HG02870 (cell line): Measurements from ENCODE around the gene ALS2.
"Not testable (repeated sequence)": the region's sequence is repeated elsewhere in the genome, so short reads cannot be mapped to it uniquely, and the experiment has no call there.

Experiments used
- ATAC-seq: cut with Tn5 transposase; IDR thresholded peaks from one replicate; pipeline ENCODE4 v1.9.1; 2021; ENCODE audit warnings: mild to moderate bottlenecking, moderate library complexity; ENCODE audit not compliant: unreplicated experiment

Gene ALS2

DNA sequence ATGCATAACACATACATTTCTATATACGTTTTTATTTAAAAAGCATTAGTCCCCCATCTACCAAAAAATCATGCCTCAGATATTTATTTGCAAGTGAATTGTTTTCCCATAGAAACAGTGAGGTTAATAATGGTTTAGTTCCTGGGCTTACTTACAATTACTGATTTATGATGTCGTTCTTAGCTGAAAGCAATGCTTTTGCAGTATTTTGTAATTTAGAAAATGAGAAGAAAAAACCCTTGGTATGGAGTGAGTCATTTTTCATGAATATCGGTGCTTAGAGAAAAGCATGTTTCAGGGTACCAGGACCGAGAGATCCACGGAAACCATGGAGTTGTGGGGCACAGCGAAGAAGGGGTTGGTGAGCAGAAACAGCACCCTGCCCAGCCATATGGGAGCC is 13.6 kb upstream of the ALS2 start:
- no peak for ATAC-seq

- ATAC-seq, result no peak
Observed at GRCh38 chr2:201793631-201794030, 12.9 kb upstream of the ALS2 start.

DNA sequence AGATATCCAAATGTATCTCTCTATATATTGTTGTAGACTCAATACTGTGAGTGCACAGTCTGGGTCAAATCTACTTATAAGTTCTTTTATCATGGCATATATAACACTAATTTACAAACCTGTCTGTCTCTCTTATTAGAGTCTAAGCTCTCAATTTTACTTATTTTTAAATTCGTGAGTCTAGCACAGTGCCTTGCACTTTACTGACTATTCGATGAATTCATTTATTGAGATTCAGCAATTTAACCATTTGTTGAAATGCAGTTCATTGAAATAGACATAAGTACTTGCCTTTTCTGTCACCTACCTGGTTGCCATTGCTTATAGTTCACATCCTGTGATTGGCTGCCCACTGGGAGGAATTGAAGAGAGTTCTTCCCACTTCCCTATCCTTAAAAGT is 10.3 kb upstream of the ALS2 start:
- ATAC-seq, result no peak

GRCh38 chr2:201790291-201790690 is 9.6 kb upstream of the ALS2 start:
- no peak for ATAC-seq

GRCh38 chr2:201789395-201789794 is 8.7 kb upstream of the ALS2 start:
- no peak for ATAC-seq

GRCh38 chr2:201788371-201788770 is 7.6 kb upstream of the ALS2 start:
- ATAC-seq, result no peak

GRCh38 chr2:201786471-201786870 is 5.7 kb upstream of the ALS2 start:
- no peak for ATAC-seq

DNA sequence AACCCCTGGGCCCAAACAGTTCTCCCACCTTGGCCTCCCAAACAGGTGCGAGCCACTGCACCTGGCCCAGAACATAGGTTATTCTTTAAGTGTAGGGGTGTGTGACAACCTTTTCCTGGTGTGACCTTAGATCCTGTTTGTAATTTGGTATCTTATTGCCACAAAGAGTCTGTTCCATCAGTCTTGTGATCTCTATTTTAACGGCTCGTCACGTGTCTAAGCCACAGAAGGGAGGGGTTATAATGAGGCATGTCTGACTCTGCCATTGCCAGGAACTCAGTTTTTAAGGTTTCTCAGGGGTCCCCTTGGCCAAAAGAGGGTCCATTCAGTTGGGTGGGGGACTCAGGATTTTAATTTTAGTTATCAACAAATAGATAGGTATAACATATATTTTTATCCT is 4.4 kb upstream of the ALS2 start:
- ATAC-seq, result no peak

DNA sequence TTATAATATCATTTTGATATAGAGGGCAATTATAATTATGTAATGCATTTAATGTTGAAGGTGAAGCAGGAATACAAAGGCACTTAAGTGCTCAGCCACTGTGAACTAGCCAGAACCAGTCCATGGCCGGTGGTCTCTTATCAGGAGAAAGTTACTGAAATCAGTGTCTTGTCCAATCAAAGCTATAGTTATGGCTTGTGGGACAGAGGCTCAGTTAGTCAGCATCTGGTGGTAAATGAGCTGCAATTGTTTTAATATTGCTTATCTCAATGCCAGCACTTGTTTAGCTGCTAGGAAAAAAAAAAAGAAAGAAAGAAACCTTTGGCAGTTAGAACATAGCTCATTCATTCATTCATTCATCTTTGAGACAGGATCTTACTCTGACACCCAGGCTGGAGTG is 3.8 kb upstream of the ALS2 start:
- ATAC-seq, result no peak

DNA sequence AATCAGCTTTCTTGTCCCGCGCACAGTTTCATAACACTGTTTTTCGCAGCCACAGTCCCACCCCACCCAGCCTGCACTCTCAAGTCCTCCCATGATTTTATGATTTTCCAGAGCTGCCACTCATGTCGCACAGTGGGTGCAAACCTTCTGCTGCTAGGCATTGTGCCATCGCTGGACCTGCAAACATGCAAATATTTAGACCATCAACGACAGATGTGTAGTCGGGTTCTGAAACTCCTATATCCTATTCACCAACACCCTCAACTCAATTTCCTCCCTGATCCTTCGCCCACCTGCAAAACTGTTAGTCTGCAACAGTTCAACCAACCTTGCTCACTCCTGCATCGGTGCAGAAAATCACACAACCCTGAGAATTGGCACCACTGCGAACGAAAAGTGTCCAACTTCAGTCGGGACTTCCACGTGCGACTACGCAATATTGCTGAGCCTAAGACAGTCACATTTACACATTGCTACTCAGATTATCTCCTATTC is 871 bp upstream of the ALS2 start:
- ATAC-seq, result no peak

- ATAC-seq, result peak; percentile 6
Observed at GRCh38 chr2:201779901-201780673, 646 bp downstream of the ALS2 start.

DNA sequence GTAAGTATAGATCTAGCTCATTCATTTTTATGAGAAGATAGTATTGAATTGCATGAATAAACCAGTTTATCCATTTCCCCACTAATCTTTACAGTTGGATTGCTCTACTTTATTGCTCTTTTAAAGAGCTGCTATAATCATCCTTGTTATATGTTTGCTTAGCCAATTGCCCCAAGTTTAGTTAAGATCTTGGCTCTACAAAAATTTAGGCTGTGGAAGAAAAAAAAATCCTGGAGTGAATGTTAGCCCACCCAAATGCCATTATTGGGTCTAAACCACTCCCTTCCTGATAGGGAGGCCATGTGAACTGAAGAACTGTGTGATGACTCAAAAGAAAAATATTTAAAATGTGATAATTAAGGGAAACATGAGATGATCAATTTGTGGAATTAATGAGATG is 2.9 kb downstream of the ALS2 start:
- no peak for ATAC-seq

GRCh38 chr2:201777043-201777442 is 3.7 kb downstream of the ALS2 start:
- no peak for ATAC-seq

- ATAC-seq, result no peak
Observed at GRCh38 chr2:201775326-201775725, 5.4 kb downstream of the ALS2 start.

DNA sequence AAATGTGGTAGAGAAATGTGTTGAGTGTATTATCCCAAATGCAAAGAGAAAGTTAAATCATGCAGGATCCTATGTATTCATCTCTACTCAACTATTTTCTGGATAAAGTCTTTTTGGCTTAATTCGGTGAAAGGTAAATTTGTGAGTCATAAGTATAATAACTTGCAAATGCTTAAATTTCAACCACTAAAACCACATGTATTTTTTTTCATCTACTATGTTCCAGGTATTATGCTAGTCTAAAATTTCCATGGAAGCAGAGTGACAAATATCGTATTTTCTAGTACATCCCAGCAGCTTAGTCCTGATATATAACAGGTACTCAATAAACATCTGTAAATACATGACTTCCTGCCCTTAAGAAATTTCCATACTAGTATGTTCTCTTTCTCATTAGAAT is 6.2 kb downstream of the ALS2 start:
- ATAC-seq, result no peak

DNA sequence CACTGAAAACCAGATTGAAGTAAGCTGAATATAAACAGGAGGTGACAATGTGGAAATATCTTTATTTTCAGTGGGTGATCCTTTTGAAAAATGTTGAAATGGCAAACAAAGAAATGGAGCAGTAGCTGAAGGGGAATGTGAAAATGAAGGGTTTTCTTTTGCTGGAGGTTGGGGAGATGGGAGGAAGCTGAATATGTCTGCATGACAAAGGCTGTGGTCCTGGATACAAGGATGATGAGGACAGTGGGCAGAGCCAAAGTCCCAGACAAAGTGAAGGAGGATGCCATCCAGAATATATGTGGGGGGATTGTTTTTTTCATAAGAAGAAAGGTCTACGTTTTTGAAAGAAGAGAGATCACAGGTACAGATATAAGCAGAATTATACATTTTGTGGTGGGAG is 6.7 kb downstream of the ALS2 start:
- ATAC-seq, result no peak

GRCh38 chr2:201769666-201770373 is 10.9 kb downstream of the ALS2 start:
- ATAC-seq, result no peak

DNA sequence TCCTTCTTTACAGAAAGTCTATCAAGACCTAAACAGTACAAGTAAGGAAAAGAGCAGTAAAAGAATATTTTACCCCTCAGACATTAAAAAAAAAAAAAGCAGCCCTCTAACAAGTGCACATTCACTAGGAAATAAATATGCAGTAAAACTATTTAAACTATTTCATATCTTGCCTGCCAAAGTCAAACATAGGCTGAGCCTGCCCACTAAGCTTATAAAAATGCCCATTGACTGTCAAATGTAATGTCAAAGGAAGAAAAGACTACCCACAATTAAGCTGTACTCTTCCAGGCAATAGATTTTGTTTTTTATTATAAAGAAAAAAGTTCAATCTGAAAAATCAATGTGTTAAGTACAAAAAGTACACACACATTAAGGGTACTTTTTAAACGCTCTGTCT is 11.8 kb downstream of the ALS2 start:
- no peak for ATAC-seq

- ATAC-seq, result no peak
Observed at GRCh38 chr2:201765799-201766198, 14.9 kb downstream of the ALS2 start.

- not testable (repeated sequence) for ATAC-seq
Observed at GRCh38 chr2:201764469-201764868, 16.3 kb downstream of the ALS2 start.

- no peak for ATAC-seq
Observed at GRCh38 chr2:201761101-201761500, 19.6 kb downstream of the ALS2 start.

DNA sequence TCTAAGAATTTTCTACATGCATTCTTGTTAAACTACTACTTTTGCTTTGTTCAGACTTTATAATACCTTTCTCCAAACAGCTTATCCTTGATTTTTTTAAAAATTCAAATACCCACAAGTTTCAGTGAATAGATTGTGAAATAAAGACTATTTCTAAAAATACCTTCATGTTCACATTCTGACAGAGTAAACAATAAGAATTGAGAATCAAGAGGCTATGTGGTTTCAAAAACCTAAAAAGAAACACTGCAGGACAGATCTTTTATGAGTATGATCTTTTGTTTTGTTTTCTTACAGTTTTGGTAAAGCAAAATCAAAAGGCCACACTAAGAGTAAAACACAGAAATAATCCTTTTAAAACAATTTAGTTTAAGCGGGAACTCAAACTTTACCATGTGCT is 21.2 kb downstream of the ALS2 start:
- ATAC-seq, result peak; percentile 55
